SK-N-SH treated with all-trans-retinoic acid at 6 μM for 48 hours (cell line): ENCODE data around the gene VPS13A.

Experiments used
- ATAC-seq: fragments of 200-7000 bp; cut with Tn5 transposase; 3 replicates; pipeline ENCODE4 v1.9.1; 2020; ENCODE audit warnings: mild to moderate bottlenecking, moderate library complexity
- ARNTL ChIP-seq: fragments of 450-650 bp; formaldehyde crosslinking; IDR thresholded peaks from 2 replicates; pipeline ENCODE4 v1.5.0; 2020; ENCODE audit warnings: low read depth, mild to moderate bottlenecking, moderate library complexity, borderline replicate concordance
- BACH2 ChIP-seq: fragments of 250-450 bp; sonication (Bioruptor Pico); IDR thresholded peaks from 2 replicates; pipeline ENCODE4 v1.9.0; 2021; ENCODE audit warnings: mild to moderate bottlenecking, borderline replicate concordance
- CSDC2 ChIP-seq: fragments of 250-450 bp; sonication (Bioruptor Pico); IDR thresholded peaks from 2 replicates; pipeline ENCODE4 v1.5.0; 2020; ENCODE audit warnings: mild to moderate bottlenecking, moderate library complexity
- ESRRG ChIP-seq: fragments of 250-450 bp; sonication (Bioruptor Pico); IDR thresholded peaks from 2 replicates; pipeline ENCODE4 v1.6.1; 2021; ENCODE audit warnings: mild to moderate bottlenecking
- ISL1 ChIP-seq: fragments of 250-450 bp; sonication (Bioruptor Pico); IDR thresholded peaks from 2 replicates; pipeline ENCODE4 v2.1.2; 2022; ENCODE audit warnings: mild to moderate bottlenecking, moderate library complexity
- PPARA ChIP-seq: fragments of 250-450 bp; sonication (Bioruptor Pico); IDR thresholded peaks from 2 replicates; pipeline ENCODE4 v1.5.0; 2020; ENCODE audit warnings: mild to moderate bottlenecking, borderline replicate concordance
- RARB ChIP-seq: fragments of 250-450 bp; sonication (Bioruptor Pico); IDR thresholded peaks from 2 replicates; pipeline ENCODE4 v1.8.0; 2021; ENCODE audit warnings: mild to moderate bottlenecking, moderate library complexity
- SNAI2 ChIP-seq: fragments of 250-450 bp; sonication (Bioruptor Pico); IDR thresholded peaks from 2 replicates; pipeline ENCODE4 v1.5.0; 2020; ENCODE audit warnings: mild to moderate bottlenecking, moderate library complexity
- TOX ChIP-seq: fragments of 250-450 bp; sonication (Bioruptor Pico); IDR thresholded peaks from 2 replicates; pipeline ENCODE4 v1.8.0; 2021; ENCODE audit warnings: mild to moderate bottlenecking, moderate library complexity, borderline replicate concordance
- ZC3H10 ChIP-seq: fragments of 250-450 bp; sonication (Bioruptor Pico); IDR thresholded peaks from 2 replicates; pipeline ENCODE4 v1.5.1; 2021; ENCODE audit warnings: mild to moderate bottlenecking, moderate library complexity
- ZFP3 ChIP-seq: fragments of 250-450 bp; sonication (Bioruptor Pico); IDR thresholded peaks from 2 replicates; pipeline ENCODE4 v1.5.0; 2020; ENCODE audit warnings: mild to moderate bottlenecking, moderate library complexity
- ZFP30 ChIP-seq: fragments of 450-650 bp; formaldehyde crosslinking; IDR thresholded peaks from 2 replicates; pipeline ENCODE4 v1.5.0; 2022; ENCODE audit warnings: mild to moderate bottlenecking, moderate library complexity
- ZNF565 ChIP-seq: fragments of 450-650 bp; formaldehyde crosslinking; conservative IDR thresholded peaks from 2 replicates; pipeline ENCODE4 v1.5.0; 2020; ENCODE audit warnings: low read depth, mild to moderate bottlenecking, moderate library complexity
- ZNF70 ChIP-seq: fragments of 450-650 bp; formaldehyde crosslinking; IDR thresholded peaks from 2 replicates; pipeline ENCODE4 v1.5.0; 2020; ENCODE audit warnings: mild to moderate bottlenecking, moderate library complexity
- ZNF8 ChIP-seq: fragments of 450-650 bp; formaldehyde crosslinking; IDR thresholded peaks from 2 replicates; pipeline ENCODE4 v1.5.0; 2020; ENCODE audit warnings: mild to moderate bottlenecking, moderate library complexity
- TF ChIP-seq, protein P1 (sequence below): fragments of 250-450 bp; sonication (Bioruptor Pico); IDR thresholded peaks from 2 replicates; pipeline ENCODE4 v1.8.0; 2020; ENCODE audit warnings: mild to moderate bottlenecking, moderate library complexity, borderline replicate concordance
- TF ChIP-seq, protein P2 (sequence below): fragments of 250-450 bp; sonication (Bioruptor Pico); IDR thresholded peaks from 2 replicates; pipeline ENCODE4 v1.5.1; 2021; ENCODE audit warnings: mild to moderate bottlenecking, moderate library complexity
- TF ChIP-seq, protein P3 (sequence below): fragments of 250-450 bp; sonication (Bioruptor Pico); IDR thresholded peaks from 2 replicates; pipeline ENCODE4 v1.8.0; 2021; ENCODE audit warnings: low read depth, mild to moderate bottlenecking, moderate library complexity, borderline replicate concordance
- TF ChIP-seq, protein P4 (sequence below): fragments of 250-450 bp; sonication (Bioruptor Pico); IDR thresholded peaks from 2 replicates; pipeline ENCODE4 v1.5.0; 2020; ENCODE audit warnings: mild to moderate bottlenecking, moderate library complexity

The VPS13A gene

DNA sequence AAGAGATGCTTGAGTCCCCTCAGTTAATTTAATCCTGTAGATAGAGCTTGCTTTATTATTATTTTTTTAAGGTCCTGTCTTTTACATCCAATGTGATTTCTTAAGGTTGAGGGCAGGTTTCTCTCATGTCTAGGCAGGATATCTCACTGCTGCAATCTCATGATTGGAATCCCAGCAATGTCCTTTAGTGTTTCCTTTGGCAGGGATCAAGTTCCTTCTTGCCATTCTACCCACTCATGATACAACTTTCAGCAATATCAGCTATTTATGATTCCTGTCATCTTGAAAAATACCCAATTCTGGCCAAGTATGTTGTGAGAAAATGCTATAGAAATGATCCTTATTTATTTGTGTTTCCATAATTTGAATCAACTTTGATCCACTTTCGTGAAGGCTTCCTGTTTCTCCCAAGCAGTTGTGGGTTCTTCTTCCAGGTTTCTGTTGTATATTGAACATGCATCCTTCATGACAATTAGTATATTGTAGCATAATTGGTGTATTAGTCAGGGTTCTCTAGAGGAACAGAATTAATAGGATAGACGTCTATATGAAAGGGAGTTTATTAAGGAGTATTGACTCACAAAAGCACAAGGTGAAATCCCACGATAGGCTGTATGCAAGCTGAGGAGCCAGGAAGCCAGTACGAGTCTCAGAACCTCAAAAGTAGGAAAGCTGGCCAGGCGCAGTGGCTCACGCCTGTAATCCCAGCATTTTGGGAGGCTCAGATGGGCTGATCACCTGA lies 18.4 kb upstream of the VPS13A start:
- ATAC-seq, result peak; percentile 73
- TF ChIP-seq ZFP3 (CRISPR knock-in tag) (no peak), ZC3H10 (CRISPR knock-in tag) (no peak), ISL1 (CRISPR knock-in tag) (peak; percentile 73)
- TF ChIP-seq, protein P1, sequence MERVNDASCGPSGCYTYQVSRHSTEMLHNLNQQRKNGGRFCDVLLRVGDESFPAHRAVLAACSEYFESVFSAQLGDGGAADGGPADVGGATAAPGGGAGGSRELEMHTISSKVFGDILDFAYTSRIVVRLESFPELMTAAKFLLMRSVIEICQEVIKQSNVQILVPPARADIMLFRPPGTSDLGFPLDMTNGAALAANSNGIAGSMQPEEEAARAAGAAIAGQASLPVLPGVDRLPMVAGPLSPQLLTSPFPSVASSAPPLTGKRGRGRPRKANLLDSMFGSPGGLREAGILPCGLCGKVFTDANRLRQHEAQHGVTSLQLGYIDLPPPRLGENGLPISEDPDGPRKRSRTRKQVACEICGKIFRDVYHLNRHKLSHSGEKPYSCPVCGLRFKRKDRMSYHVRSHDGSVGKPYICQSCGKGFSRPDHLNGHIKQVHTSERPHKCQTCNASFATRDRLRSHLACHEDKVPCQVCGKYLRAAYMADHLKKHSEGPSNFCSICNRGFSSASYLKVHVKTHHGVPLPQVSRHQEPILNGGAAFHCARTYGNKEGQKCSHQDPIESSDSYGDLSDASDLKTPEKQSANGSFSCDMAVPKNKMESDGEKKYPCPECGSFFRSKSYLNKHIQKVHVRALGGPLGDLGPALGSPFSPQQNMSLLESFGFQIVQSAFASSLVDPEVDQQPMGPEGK, result no peak
- TF ChIP-seq, protein P2, sequence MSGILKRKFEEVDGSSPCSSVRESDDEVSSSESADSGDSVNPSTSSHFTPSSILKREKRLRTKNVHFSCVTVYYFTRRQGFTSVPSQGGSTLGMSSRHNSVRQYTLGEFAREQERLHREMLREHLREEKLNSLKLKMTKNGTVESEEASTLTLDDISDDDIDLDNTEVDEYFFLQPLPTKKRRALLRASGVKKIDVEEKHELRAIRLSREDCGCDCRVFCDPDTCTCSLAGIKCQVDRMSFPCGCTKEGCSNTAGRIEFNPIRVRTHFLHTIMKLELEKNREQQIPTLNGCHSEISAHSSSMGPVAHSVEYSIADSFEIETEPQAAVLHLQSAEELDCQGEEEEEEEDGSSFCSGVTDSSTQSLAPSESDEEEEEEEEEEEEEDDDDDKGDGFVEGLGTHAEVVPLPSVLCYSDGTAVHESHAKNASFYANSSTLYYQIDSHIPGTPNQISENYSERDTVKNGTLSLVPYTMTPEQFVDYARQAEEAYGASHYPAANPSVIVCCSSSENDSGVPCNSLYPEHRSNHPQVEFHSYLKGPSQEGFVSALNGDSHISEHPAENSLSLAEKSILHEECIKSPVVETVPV (CRISPR knock-in tag), result no peak

DNA sequence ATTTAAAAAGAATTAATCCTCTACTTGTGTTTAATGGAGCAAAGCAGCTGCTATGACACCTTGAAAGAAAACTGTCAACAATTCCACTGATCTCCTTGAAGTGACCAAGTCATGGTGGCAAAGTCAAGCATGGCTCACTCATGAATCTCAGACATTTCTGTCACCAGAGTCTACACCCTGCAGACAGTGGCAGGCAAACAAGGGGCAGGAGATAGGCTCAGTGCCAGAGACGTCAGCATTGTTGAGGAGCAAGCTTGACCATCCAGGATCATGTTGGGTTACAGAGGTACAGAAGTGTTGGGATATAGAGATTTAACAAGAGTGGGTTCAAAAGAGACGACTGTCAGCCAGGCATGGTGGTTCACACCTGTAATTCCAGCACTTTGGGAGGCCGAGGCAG lies 16.1 kb upstream of the VPS13A start:
- TF ChIP-seq ZC3H10 (CRISPR knock-in tag) (no peak), RARB (no peak), ARNTL (CRISPR knock-in tag) (no peak), ESRRG (CRISPR knock-in tag) (no peak), ZFP30 (CRISPR knock-in tag) (no peak), ISL1 (CRISPR knock-in tag) (no peak), ZNF8 (CRISPR knock-in tag) (no peak), BACH2 (CRISPR knock-in tag) (no peak), ZFP3 (CRISPR knock-in tag) (no peak), CSDC2 (CRISPR knock-in tag) (no peak), TOX (CRISPR knock-in tag) (no peak)
- TF ChIP-seq, protein P3, sequence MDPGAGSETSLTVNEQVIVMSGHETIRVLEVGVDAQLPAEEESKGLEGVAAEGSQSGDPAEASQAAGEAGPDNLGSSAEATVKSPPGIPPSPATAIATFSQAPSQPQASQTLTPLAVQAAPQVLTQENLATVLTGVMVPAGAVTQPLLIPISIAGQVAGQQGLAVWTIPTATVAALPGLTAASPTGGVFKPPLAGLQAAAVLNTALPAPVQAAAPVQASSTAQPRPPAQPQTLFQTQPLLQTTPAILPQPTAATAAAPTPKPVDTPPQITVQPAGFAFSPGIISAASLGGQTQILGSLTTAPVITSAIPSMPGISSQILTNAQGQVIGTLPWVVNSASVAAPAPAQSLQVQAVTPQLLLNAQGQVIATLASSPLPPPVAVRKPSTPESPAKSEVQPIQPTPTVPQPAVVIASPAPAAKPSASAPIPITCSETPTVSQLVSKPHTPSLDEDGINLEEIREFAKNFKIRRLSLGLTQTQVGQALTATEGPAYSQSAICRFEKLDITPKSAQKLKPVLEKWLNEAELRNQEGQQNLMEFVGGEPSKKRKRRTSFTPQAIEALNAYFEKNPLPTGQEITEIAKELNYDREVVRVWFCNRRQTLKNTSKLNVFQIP (CRISPR knock-in tag), result no peak
- TF ChIP-seq, protein P2 (CRISPR knock-in tag), result no peak
- ATAC-seq, result no peak

DNA sequence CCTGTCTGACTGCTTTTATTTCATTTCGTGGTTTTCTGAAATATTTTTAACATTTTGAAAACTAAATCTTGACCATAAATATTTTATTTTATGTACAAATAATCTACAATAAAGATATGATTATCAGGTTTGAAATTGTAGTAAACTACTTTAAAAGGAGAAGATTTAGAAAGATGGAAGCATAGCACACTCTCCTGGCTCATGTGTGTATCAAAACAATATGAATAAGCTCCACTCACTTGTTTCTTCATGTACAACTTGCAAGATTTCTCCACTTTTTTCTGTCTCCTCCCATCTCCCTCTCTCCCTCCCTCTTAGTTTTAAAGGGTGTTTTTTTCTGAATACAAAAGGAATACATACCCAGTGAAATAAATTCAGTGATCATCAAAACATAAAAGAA lies 15.4 kb upstream of the VPS13A start:
- no peak for TF ChIP-seq ZNF70 (CRISPR knock-in tag)
- no peak for TF ChIP-seq BACH2 (CRISPR knock-in tag)
- no peak for TF ChIP-seq ESRRG (CRISPR knock-in tag)
- TF ChIP-seq, protein P1, result no peak
- no peak for TF ChIP-seq RARB
- TF ChIP-seq, protein P3 (CRISPR knock-in tag), result no peak
- TF ChIP-seq ISL1 (CRISPR knock-in tag), result no peak
- TF ChIP-seq ZNF565 (CRISPR knock-in tag), result no peak
- no peak for TF ChIP-seq ZFP30 (CRISPR knock-in tag)
- TF ChIP-seq, protein P2 (CRISPR knock-in tag), result no peak
- TF ChIP-seq TOX (CRISPR knock-in tag), result no peak
- no peak for TF ChIP-seq ZNF8 (CRISPR knock-in tag)
- no peak for TF ChIP-seq ZC3H10 (CRISPR knock-in tag)
- TF ChIP-seq SNAI2, result no peak
- no peak for TF ChIP-seq CSDC2 (CRISPR knock-in tag)
- TF ChIP-seq ARNTL (CRISPR knock-in tag), result no peak
- TF ChIP-seq PPARA (CRISPR knock-in tag), result no peak
- no peak for TF ChIP-seq ZFP3 (CRISPR knock-in tag)
- TF ChIP-seq, protein P4, sequence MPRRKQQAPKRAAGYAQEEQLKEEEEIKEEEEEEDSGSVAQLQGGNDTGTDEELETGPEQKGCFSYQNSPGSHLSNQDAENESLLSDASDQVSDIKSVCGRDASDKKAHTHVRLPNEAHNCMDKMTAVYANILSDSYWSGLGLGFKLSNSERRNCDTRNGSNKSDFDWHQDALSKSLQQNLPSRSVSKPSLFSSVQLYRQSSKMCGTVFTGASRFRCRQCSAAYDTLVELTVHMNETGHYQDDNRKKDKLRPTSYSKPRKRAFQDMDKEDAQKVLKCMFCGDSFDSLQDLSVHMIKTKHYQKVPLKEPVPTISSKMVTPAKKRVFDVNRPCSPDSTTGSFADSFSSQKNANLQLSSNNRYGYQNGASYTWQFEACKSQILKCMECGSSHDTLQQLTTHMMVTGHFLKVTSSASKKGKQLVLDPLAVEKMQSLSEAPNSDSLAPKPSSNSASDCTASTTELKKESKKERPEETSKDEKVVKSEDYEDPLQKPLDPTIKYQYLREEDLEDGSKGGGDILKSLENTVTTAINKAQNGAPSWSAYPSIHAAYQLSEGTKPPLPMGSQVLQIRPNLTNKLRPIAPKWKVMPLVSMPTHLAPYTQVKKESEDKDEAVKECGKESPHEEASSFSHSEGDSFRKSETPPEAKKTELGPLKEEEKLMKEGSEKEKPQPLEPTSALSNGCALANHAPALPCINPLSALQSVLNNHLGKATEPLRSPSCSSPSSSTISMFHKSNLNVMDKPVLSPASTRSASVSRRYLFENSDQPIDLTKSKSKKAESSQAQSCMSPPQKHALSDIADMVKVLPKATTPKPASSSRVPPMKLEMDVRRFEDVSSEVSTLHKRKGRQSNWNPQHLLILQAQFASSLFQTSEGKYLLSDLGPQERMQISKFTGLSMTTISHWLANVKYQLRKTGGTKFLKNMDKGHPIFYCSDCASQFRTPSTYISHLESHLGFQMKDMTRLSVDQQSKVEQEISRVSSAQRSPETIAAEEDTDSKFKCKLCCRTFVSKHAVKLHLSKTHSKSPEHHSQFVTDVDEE (CRISPR knock-in tag), result no peak
- ATAC-seq, result no peak
